NOMO-1 treated with DMSO at 0.1 percent for 48 hours (cell line): ENCODE results near the gene TCF4.

Experiments used
- DNase-seq: peaks from one replicate; lab custom pipeline; 2025; ENCODE audit not compliant: unreplicated experiment; lab: John Stamatoyannopoulos, UW

TCF4 gene

DNA sequence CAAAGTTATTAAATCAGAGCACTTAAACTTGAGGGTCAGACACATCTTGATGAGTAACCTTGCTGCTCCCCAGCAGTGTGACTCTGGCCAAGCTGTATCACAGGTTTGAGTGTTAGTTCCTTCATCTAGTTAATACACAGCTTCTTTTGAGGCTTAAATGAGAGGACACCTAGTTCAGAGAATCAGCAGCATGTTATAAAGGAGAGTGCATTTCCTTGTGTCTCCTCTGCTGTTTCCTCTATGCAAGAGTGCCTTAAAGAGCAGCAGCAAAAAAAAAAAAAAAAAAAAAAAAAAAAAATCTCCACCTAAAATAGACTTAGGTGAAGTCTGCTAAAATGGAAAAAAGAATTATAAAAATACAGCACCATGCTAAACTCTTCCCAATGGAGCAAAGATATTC, 261.9 kb downstream of the TCF4 start:
- DNase-seq = no peak

DNA sequence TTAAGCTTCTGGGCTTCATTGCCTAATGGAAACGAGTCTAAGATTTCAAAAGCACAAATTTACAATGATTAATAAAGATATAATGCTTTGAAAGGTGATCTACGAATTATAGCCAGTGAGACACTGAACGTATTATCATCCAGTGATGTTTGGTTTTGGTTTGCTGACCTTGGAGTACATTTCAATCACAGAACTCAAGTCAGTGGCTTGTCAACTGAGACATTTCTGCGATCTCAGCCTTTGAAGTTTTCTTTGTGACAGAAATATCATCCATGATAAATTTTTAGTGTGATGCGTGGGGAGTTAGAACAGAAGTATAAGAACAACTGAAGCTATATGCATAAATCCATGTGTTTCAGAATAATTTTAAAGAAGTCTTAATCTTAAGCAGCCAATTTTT, 263.8 kb downstream of the TCF4 start:
- DNase-seq = no peak

GRCh38 chr18:55323051-55323994, 264.7 kb downstream of the TCF4 start:
- no peak for DNase-seq

DNA sequence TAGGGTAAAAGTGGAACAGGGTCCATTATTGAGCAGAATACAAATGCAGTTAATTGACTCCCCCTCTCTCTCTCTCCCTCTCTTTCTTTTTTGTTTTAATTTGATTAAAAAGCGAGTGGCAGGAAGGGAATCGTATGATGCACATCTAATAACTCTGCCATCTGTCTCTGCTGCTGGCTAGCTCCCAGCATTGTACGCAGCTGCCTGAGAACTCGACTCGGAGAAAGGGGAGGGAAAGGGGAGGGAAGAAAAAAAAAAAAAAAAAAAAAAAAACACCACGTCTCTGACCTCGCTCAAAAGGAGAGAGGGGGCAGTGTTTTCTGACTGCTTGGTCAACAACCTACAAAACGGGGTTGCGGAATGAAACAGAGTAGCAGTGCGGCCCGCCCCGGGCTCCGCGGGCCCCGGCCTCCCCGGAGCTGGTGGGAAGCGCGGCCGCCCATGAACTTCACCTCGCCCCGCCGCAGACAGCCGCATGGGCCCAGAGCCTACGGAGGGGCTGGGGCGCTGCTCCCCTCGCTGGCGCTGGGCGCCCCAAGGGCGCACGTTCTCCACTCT, 265.7 kb downstream of the TCF4 start:
- no peak for DNase-seq

DNA sequence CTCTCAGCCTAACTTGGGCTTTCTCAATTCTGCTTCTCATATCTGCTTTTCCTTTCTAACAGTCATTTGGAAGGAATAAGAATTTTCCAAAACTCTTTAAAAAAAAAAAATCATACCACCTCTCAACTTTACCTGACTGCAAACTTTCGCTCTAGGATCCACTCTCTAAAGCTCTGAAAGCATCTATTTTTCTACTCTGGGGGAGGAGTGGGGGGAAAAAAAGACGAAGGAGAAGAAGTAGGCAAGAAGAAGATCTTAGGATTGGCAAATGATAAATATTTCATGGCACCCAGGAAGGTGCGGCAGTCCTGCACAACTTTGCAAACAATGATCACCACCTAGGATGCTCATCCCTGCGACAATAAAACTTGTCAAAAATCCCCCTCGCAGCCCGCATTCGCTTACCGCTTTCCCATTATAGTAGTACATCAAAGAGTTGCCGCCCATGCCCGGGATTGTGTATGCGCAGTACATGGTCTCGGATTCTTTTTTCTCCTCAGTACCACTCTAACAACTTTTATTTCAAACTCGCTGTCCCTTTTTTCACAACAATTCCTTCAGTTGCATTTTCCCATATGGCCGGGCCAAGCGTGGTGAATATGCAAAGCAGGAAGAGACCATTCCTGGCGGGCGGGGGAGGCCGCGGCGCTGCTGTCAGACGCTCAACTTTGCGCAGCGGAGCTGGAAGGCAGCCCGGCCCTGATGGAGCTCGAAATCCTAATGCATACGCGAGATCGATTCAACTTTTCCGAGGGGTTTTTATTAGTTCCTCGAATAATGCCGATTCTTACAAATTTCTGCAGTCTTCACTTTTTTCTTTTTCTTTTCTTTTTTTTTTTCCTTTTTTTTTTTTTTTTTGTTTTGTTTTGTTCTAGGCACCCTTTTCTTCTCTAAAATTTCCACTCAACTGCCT, 266.5 kb downstream of the TCF4 start:
- no peak for DNase-seq

GRCh38 chr18:55320424-55321264, 267.3 kb downstream of the TCF4 start:
- DNase-seq = no peak

DNA sequence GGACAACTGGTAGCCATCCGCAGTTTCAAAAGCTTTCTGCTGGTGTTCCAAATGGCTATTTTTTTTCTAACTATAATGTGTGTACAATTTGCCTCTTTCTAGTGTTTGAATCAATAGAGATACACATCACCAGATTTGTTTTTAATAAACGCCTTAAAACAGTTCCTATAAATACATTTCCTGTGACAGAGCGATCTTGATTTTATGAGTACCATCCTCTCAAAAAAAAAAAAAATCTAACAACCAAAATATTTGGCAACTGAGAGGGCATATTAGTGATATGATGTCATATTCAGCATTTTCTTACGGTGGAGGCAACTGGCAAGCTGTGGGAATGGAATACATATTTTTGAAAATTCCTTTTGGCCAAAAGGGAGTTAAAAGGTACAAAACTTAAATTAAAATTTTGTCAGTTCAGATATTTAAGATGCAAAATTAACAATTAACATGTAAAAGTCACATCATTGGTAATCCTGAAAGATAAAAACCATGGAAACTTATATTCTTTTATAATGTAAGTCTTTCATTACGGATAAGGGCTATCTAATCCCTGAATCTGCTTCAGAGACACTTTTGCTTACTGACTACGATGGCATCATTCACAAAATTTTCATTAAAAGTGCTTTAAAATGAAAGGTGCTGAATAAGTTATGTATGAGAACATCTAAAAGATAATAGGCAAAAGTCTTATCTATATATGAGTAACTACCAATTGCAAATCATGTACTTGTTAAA, 268.4 kb downstream of the TCF4 start:
- no peak for DNase-seq

DNA sequence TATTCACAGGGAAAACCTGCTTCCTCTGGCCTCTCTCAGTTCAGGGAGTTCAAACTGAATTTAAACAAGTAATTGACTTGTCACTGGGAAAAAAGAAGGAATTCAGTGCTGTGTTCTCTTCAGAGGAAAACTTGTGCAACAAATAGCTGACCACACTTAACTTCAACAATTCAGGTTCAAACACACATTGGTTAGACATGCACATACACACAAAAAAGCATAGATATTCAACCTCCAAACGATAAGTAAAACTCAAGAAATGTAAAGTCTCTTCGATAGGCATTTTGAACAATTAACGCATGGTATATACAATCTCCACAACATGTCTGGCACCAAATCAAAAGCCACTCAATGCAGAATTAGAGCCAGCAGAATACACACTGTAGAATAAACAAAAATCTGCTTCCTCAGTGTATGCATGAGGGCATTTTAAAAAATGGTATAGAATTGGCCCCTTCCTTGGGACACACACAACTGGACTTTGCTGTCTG, 269.0 kb downstream of the TCF4 start:
- DNase-seq = no peak

- DNase-seq = no peak
Measured at GRCh38 chr18:55317864-55318263, 270.1 kb downstream of the TCF4 start.

GRCh38 chr18:55317324-55317723, 270.7 kb downstream of the TCF4 start:
- no peak for DNase-seq

DNA sequence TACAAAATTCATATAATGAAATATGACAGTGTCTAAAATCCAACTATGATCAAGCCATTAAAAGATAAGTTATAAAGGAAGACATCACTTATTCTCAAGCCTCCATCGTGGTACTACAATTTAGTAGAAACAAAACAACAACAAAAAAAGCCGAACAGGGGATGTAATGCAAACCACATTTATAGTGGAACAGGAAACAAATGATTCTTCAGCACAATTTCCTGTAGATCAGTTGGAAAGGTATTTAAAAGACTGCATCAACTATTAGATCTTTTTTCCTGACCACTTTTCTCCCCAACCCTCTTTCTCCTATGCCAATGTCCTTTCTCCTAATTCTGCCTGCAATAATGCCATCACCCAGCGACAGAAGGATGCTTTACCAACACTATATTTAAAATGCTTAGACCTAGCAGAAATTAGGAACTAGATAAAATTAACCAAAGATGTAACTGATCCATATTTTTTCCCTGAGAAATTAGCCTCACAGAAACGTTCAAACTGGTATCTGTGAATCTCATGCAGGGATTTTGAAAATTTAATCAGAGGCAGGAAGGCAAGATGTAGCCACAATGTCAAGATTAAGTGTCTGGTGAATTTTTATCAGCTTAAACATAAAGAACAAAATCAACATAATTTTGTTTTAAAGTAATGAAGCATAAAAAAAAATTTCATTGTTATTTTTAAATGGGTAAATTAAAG, 271.4 kb downstream of the TCF4 start:
- DNase-seq = no peak

GRCh38 chr18:55314615-55315237, 273.3 kb downstream of the TCF4 start:
- DNase-seq = no peak

DNA sequence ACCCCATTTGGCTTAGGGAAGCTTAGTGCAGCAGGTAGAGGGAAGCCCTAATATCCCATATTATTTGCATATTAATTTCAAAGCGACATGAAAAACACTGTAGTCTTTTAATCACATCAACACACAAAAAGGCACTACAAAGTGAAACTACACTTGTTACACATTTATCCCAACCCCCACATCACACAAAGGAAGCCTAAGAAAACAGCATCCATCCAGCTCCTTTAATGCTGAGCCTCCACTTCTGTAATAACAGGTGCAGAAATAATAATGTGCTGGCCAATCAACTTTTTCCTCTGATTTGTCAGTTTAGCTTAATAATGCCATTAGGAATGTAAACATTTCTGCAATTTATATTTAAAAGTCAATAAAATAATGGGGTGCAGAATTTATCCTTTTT, 274.0 kb downstream of the TCF4 start:
- DNase-seq = no peak

DNA sequence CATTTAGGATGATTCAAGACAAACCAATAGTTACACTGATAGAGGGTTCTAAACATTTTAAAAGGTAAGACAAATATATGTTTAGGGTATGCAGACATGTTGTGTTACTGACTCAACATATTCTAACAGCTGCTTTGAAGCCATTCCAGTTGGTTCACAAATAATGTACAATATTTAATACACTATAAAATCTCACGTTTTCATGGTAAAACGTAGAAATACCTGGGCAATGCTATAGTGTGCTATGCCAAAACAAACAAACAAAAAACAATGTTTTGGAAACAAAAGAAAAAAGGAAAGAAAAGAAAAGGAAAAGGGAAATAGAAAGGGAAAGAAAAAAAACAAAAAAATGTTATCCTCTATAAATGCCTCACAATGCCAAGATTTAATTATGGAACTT, 277.1 kb downstream of the TCF4 start:
- no peak for DNase-seq

DNA sequence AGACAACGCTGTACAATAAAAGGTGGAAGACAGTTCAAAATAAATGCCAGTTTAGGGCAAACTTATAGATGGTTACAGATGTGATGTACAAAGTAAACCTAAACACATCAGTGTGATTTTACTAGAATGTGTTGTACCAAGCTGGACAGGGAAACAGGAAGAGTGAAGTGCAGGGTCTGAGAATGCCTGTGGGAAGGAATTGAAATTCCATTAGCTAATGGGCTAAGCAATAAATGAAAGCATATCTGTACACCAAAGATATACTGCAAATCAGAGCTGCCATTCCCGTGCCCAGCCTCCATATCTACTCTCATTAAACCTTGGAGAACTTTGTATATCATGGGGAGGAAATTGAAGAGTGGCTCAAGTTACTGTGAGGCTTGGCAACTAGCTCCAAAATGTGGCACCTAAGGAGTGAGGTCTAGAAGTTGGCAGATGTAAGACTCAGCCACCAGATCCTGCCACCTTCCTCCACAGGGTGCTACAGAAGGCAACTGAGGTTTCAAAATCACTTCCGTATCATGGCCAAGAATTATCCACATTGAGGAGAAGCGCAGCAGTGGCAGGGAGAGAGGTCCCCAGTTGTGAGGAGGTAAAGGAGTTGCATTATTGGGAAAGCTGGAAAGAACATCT, 277.8 kb downstream of the TCF4 start:
- no peak for DNase-seq

DNA sequence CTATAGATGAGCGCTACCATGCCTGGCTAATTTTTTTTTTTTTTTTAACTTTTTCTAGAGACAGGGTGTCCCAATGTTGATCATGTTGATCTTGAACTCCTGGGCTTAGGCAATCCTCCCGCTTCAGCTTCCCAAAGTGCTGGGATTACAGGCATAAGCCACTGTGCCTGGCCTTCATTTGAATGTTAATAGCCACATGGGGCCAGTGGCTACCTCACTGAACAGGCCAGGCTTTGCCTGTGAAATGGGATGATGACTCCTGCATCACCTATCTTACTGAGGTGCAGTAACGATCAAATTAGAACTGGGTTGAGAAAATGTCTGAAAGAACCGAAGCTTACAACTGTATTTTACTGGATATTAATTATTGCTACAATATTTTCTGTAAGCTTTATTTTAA, 278.7 kb downstream of the TCF4 start:
- no peak for DNase-seq

GRCh38 chr18:55307505-55307904, 280.5 kb downstream of the TCF4 start:
- no peak for DNase-seq

GRCh38 chr18:55306359-55307024, 281.5 kb downstream of the TCF4 start:
- DNase-seq = no peak
